ENCODE data around the gene TNXB. TPM values are rescaled to one million over a fixed set of nuclear protein-coding genes. Genes with fewer than 3 reads are reported as not detected.

Gene TNXB
- total and polyA plus RNA-seq, 5 donors, result 77.9 to 182 (median 111) TPM

GRCh38 chr6:32118782-32119628, 9.9 kb upstream of the TNXB start:
- H3K4me3 ChIP-seq (ENCODE audit: low read length), result no peak overlapping the region
- DNase-seq, result peak; percentile 88 to 95 (median 94)
- H3K9me3 ChIP-seq (ENCODE audit: control insufficient read depth, low read length), result no peaks in the 10 kb centered on the region
- no peaks in the 10 kb centered on the region for H3K4me1 ChIP-seq (ENCODE audit: control insufficient read depth, insufficient read depth, low read length)
- H3K27me3 ChIP-seq (ENCODE audit: control insufficient read depth, insufficient read depth), result no peaks in the 10 kb centered on the region
- peak; percentile 74 to 76 for ATAC-seq
- WGBS, result 18% methylated on average over 17 of the region's 17 CpGs
- intact Hi-C loops (cut with DNase I), result no loop called here
- no peak overlapping the region for H3K27ac ChIP-seq (ENCODE audit: low read length)

- Histone ChIP-seq H3K9me3 (ENCODE audit: control insufficient read depth, low read length) (no peaks in the 10 kb centered on the region), H3K4me1 (ENCODE audit: control insufficient read depth, insufficient read depth, low read length) (peaks cover 9% of the 10 kb centered on the region), H3K4me3 (ENCODE audit: low read length) (no peak overlapping the region), H3K27me3 (ENCODE audit: control insufficient read depth, insufficient read depth) (no peaks in the 10 kb centered on the region), H3K27ac (ENCODE audit: low read length) (no peak overlapping the region)
- DNase-seq (peak in 1 of 3 donors; percentile 47), ATAC-seq (no peak)
- intact Hi-C loops (cut with DNase I), result no loop called here
- WGBS, result 79% methylated on average over 9 of the region's 9 CpGs
Measured at GRCh38 chr6:32117461-32117860, 8.3 kb upstream of the TNXB start.

- Histone ChIP-seq H3K9me3 (ENCODE audit: control insufficient read depth, low read length) (no peaks in the 10 kb centered on the region), H3K4me3 (ENCODE audit: low read length) (no peak overlapping the region), H3K27ac (ENCODE audit: low read length) (no peak overlapping the region), H3K4me1 (ENCODE audit: control insufficient read depth, insufficient read depth, low read length) (peaks cover 13% of the 10 kb centered on the region), H3K27me3 (ENCODE audit: control insufficient read depth, insufficient read depth) (no peaks in the 10 kb centered on the region)
- no peak for DNase-seq
- 80% methylated on average over 7 of the region's 7 CpGs for WGBS
- ATAC-seq, result no peak
- intact Hi-C loops (cut with DNase I), result no loop called here
Measured at GRCh38 chr6:32116674-32117073, 7.5 kb upstream of the TNXB start.

- WGBS, result 82% methylated on average over 6 of the region's 6 CpGs
- Histone ChIP-seq H3K27ac (ENCODE audit: low read length) (no peak overlapping the region), H3K4me1 (ENCODE audit: control insufficient read depth, insufficient read depth, low read length) (peaks cover 22% of the 10 kb centered on the region), H3K4me3 (ENCODE audit: low read length) (no peak overlapping the region), H3K9me3 (ENCODE audit: control insufficient read depth, low read length) (no peaks in the 10 kb centered on the region), H3K27me3 (ENCODE audit: control insufficient read depth, insufficient read depth) (no peaks in the 10 kb centered on the region)
- intact Hi-C loops (cut with DNase I), result no loop called here
- ATAC-seq (no peak), DNase-seq (peak in 1 of 3 donors; percentile 52)
Measured at GRCh38 chr6:32115623-32116022, 6.5 kb upstream of the TNXB start.

GRCh38 chr6:32114796-32115195, 5.7 kb upstream of the TNXB start:
- Histone ChIP-seq H3K9me3 (ENCODE audit: control insufficient read depth, low read length) (no peaks in the 10 kb centered on the region), H3K4me1 (ENCODE audit: control insufficient read depth, insufficient read depth, low read length) (peaks cover 24% of the 10 kb centered on the region), H3K4me3 (ENCODE audit: low read length) (no peak overlapping the region), H3K27me3 (ENCODE audit: control insufficient read depth, insufficient read depth) (no peaks in the 10 kb centered on the region), H3K27ac (ENCODE audit: low read length) (peak overlapping the region; percentile 49)
- ATAC-seq, result no peak
- 66% methylated on average over 8 of the region's 8 CpGs for WGBS
- intact Hi-C loops (cut with DNase I), result no loop called here
- peak in 1 of 3 donors; percentile 53 for DNase-seq

- Histone ChIP-seq H3K4me3 (ENCODE audit: low read length) (no peak overlapping the region), H3K27ac (ENCODE audit: low read length) (peak overlapping the region; percentile 21), H3K27me3 (ENCODE audit: control insufficient read depth, insufficient read depth) (no peaks in the 10 kb centered on the region), H3K9me3 (ENCODE audit: control insufficient read depth, low read length) (no peaks in the 10 kb centered on the region), H3K4me1 (ENCODE audit: control insufficient read depth, insufficient read depth, low read length) (peaks cover 24% of the 10 kb centered on the region)
- ATAC-seq, result peak; percentile 84
- 45% methylated on average over 9 of the region's 9 CpGs for WGBS
- intact Hi-C loops (cut with DNase I), result no loop called here
- DNase-seq, result peak; percentile 93 to 96 (median 95)
Measured at GRCh38 chr6:32113386-32114352, 4.5 kb upstream of the TNXB start.

- peak; percentile 71 to 81 (median 81) for DNase-seq
- H3K27ac ChIP-seq (ENCODE audit: low read length), result peak overlapping the region; percentile 61
- peaks cover 29% of the 10 kb centered on the region for H3K4me1 ChIP-seq (ENCODE audit: control insufficient read depth, insufficient read depth, low read length)
- H3K27me3 ChIP-seq (ENCODE audit: control insufficient read depth, insufficient read depth), result no peaks in the 10 kb centered on the region
- ATAC-seq, result no peak
- H3K9me3 ChIP-seq (ENCODE audit: control insufficient read depth, low read length), result no peaks in the 10 kb centered on the region
- intact Hi-C loops (cut with DNase I), result no loop called here
- no peak overlapping the region for H3K4me3 ChIP-seq (ENCODE audit: low read length)
- whole genome bisulfite sequencing, result 39% methylated on average over 9 of the region's 9 CpGs
Measured at GRCh38 chr6:32112431-32112980, 3.4 kb upstream of the TNXB start.

- peak in 2 of 3 donors; percentile 69 to 84 for DNase-seq
- peak overlapping the region; percentile 49 for H3K27ac ChIP-seq (ENCODE audit: low read length)
Measured at GRCh38 chr6:32111424-32112066, 2.4 kb upstream of the TNXB start.

GRCh38 chr6:32110632-32111031, 1.5 kb upstream of the TNXB start:
- Histone ChIP-seq H3K4me3 (ENCODE audit: low read length) (no peak overlapping the region), H3K27ac (ENCODE audit: low read length) (peak overlapping the region; percentile 65), H3K27me3 (ENCODE audit: control insufficient read depth, insufficient read depth) (no peaks in the 10 kb centered on the region), H3K4me1 (ENCODE audit: control insufficient read depth, insufficient read depth, low read length) (peaks cover 44% of the 10 kb centered on the region), H3K9me3 (ENCODE audit: control insufficient read depth, low read length) (no peaks in the 10 kb centered on the region)
- WGBS, result 35% methylated on average over 7 of the region's 7 CpGs
- peak in 1 of 2 donors; percentile 7 for ATAC-seq
- intact Hi-C loops (cut with DNase I), result no loop called here
- DNase-seq, result peak in 2 of 3 donors; percentile 62 to 80

More at GRCh38 chr6:32111424-32112066, 2.4 kb upstream of the TNXB start:
- H3K4me3 ChIP-seq (ENCODE audit: low read length), result no peak overlapping the region
- H3K9me3 ChIP-seq (ENCODE audit: control insufficient read depth, low read length), result no peaks in the 10 kb centered on the region
- no peaks in the 10 kb centered on the region for H3K27me3 ChIP-seq (ENCODE audit: control insufficient read depth, insufficient read depth)
- ATAC-seq, result no peak
- H3K4me1 ChIP-seq (ENCODE audit: control insufficient read depth, insufficient read depth, low read length), result peaks cover 38% of the 10 kb centered on the region
- intact Hi-C loops (cut with DNase I), result no loop called here
- WGBS, result 41% methylated on average over 7 of the region's 7 CpGs

- H3K27ac ChIP-seq (ENCODE audit: low read length), result peak overlapping the region; percentile 65
- intact Hi-C loops (cut with DNase I), result no loop called here
- H3K9me3 ChIP-seq (ENCODE audit: control insufficient read depth, low read length), result no peaks in the 10 kb centered on the region
- H3K4me1 ChIP-seq (ENCODE audit: control insufficient read depth, insufficient read depth, low read length), result peaks cover 44% of the 10 kb centered on the region
- ATAC-seq (no peak), DNase-seq (no peak)
- WGBS, result 29% methylated on average over 6 of the region's 6 CpGs
- H3K27me3 ChIP-seq (ENCODE audit: control insufficient read depth, insufficient read depth), result no peaks in the 10 kb centered on the region
- H3K4me3 ChIP-seq (ENCODE audit: low read length), result no peak overlapping the region
Measured at GRCh38 chr6:32109765-32110160, 625 bp upstream of the TNXB start.
